HepG2 (cell line): ENCODE results near the gene SIT1. TPM values are rescaled to one million over a fixed set of nuclear protein-coding genes. Genes with fewer than 3 reads are reported as not detected.
A peak's percentile ranks its signal among the peaks of the same experiment; 100 is the strongest.

Experiments
- ARID4A ChIP-seq: sonication (generic); formaldehyde crosslinking; IDR thresholded peaks from 2 replicates; pipeline ENCODE4 v1.5.0; 2020; ENCODE audit warnings: mild to moderate bottlenecking, missing genetic modification reagents, borderline replicate concordance
- CREBL2 ChIP-seq: sonication (generic); formaldehyde crosslinking; IDR thresholded peaks from 2 replicates; pipeline ENCODE4 v1.8.1; 2023; ENCODE audit warnings: missing genetic modification reagents, mild to moderate bottlenecking, borderline replicate concordance
- ETV5 ChIP-seq: IDR thresholded peaks from 2 replicates; pipeline ENCODE4 v1.6.1; 2018; ENCODE audit warnings: missing biosample characterization, missing genetic modification reagents, inconsistent platforms, borderline replicate concordance
- GATAD2A ChIP-seq: IDR thresholded peaks from 2 replicates; pipeline ENCODE4 v1.6.1; 2016
- KDM4B ChIP-seq: sonication (generic); formaldehyde crosslinking; IDR thresholded peaks from 2 replicates; pipeline ENCODE4 v1.4.0; 2020; ENCODE audit warnings: missing genetic modification reagents
- REXO4 ChIP-seq: sonication (generic); formaldehyde crosslinking; IDR thresholded peaks from 2 replicates; pipeline ENCODE4 v1.8.0; 2022; ENCODE audit warnings: missing genetic modification reagents, mild to moderate bottlenecking, borderline replicate concordance
- TBX3 ChIP-seq: fragments of 450-650 bp; IDR thresholded peaks from 2 replicates; pipeline ENCODE4 v1.6.1; 2017; ENCODE audit warnings: antibody characterized with exemption, mild to moderate bottlenecking, inconsistent platforms, borderline replicate concordance
- ZBTB40 ChIP-seq, 2 experiments: fragments of 450-650 bp in 1 of 2; sonication (generic) in 1 of 2; formaldehyde crosslinking in 1 of 2; IDR thresholded peaks; 2 replicates each; pipeline versions ENCODE4 v1.6.1 to v1.8.0; 2016 to 2022; ENCODE audit warnings: antibody characterized with exemption in 1 of 2, mild to moderate bottlenecking in 1 of 2, missing genetic modification reagents in 1 of 2
- ZNF230 ChIP-seq: sonication (generic); formaldehyde crosslinking; IDR thresholded peaks from 2 replicates; pipeline ENCODE4 v1.4.0; 2020; ENCODE audit warnings: mild to moderate bottlenecking, missing genetic modification reagents
- ZSCAN25 ChIP-seq: sonication (generic); formaldehyde crosslinking; IDR thresholded peaks from 2 replicates; pipeline ENCODE4 v1.8.0; 2022; ENCODE audit warnings: mild to moderate bottlenecking, missing genetic modification reagents
- polyA plus RNA-seq, 8 experiments: library from polyadenylated mRNA; depleted of rRNA in 3 of 8; stranded (reverse) in 7 of 8; unstranded in 1 of 8; fragments of >200 nt; fragmentation: Illumina TruSeq in 4 of 8; extraction: Trizol in 4 of 8; gene quantifications; 2 replicates each; pipeline versions ENCODE4 v1.2.1 to v1.2.3, GENCODE V29; 2011 to 2016; ENCODE audit warnings: low read depth in 4 of 8, missing spikeins in 1 of 8, mixed read lengths in 1 of 8; ENCODE audit not compliant: insufficient read depth in 1 of 8
- total RNA-seq, 5 experiments: library from RNA; depleted of rRNA; stranded (reverse); fragments of >200 nt; fragmentation: Illumina TruSeq; extraction: Trizol; gene quantifications; 2 replicates each; pipeline ENCODE4 v1.2.3, GENCODE V29; 2016; ENCODE audit warnings: low read depth in 1 of 5
- TF ChIP-seq, protein P1 (sequence below): fragments of 450-650 bp; IDR thresholded peaks from 2 replicates; pipeline ENCODE4 v1.6.1; 2017

Gene SIT1
- total and polyA plus RNA-seq, 2 of the 13 experiments (the other 11 are each of a cell fraction or from before 2014, with no cell fraction given): 0.09 to 6.7 TPM

- no peak for TF ChIP-seq CREBL2 (CRISPR knock-in tag)
- peak; percentile 22; the same call in 1 of the 2 replicates for TF ChIP-seq ETV5 (CRISPR knock-in tag)
- TF ChIP-seq, protein P1, sequence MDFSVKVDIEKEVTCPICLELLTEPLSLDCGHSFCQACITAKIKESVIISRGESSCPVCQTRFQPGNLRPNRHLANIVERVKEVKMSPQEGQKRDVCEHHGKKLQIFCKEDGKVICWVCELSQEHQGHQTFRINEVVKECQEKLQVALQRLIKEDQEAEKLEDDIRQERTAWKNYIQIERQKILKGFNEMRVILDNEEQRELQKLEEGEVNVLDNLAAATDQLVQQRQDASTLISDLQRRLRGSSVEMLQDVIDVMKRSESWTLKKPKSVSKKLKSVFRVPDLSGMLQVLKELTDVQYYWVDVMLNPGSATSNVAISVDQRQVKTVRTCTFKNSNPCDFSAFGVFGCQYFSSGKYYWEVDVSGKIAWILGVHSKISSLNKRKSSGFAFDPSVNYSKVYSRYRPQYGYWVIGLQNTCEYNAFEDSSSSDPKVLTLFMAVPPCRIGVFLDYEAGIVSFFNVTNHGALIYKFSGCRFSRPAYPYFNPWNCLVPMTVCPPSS: no peak
- no peak for TF ChIP-seq ZBTB40 (IDR thresholded peaks at IDR 0.05)
- peak; percentile 46; the same call in 1 of the 2 replicates for TF ChIP-seq ZBTB40 (CRISPR knock-in tag; IDR thresholded peaks at IDR 0.05)
- TF ChIP-seq ZNF230 (CRISPR knock-in tag): no peak
- TF ChIP-seq GATAD2A (CRISPR knock-in tag): peak; percentile 84
- no peak for TF ChIP-seq REXO4
- TF ChIP-seq KDM4B (CRISPR knock-in tag): peak; percentile 73; the same call in 1 of the 2 replicates
- TF ChIP-seq ZSCAN25 (CRISPR knock-in tag): no peak
- TF ChIP-seq TBX3: no peak
- peak; percentile 75 for TF ChIP-seq ARID4A (CRISPR knock-in tag)
These were observed 7.6 kb upstream of the SIT1 start, which contains the start of gene CCDC107 (continued) for GRCh38 chr9:35658137-35658967.
